ENCODE data around the gene SCFD2.
"Not testable (repeated sequence)": the region's sequence is repeated elsewhere in the genome, so short reads cannot be mapped to it uniquely, and the experiment has no call there.

SCFD2 gene

DNA sequence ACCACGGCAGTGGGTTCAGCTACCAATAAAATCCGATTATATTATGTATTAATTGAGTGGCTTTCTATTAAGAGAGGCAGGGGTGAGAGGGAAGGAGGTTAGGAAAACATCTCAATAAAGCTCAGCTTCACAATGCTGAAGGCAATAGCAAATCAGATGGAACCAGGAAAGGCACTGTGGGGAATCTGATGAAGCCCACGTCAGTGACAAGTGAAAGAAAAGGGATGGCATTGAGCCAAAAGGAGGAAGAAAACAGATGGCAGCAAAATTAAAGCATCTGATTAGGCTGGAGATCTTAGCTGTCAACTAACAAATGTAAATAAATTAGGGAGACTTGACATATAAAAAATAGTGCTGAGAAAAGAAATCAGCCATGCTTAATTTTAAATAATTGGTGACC is 322.8 kb downstream of the SCFD2 start:
- DNase-seq, result no peak

DNA sequence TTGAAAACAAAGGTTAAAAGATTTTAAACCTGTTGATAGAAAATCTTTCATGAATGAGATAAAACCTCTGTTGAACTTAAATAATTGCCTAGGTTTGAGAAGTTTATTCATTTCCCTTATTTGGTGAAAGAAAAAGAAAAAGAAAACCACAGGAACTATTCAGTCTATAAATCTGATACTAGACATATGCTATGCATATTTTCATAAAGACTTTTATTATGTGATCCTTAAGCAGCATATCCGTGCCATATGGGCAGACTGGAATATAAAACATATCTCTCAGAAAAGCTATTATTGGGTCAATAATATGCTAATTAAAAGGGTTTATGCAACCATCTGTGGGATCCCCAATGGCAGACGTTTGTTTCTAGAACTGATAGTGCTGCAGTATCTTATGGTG is 325.0 kb downstream of the SCFD2 start:
- no peak for DNase-seq

DNA sequence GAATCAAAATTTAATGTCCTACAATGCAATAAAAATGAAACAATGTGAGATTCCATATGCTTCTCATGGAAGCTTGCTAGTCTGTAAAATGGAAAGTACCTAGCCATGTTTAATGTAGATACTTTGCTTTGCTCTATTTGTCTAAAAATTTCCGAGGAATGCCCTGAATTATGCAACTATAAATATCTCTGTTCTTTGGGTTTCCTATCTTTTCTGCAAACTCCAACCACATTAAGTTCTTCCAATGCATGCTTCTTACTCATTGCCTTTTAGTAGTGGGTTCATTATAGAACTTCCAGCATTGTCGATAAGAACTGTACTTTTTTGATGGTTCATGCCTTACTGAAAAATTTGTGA is 325.4 kb downstream of the SCFD2 start:
- no peak for DNase-seq

DNA sequence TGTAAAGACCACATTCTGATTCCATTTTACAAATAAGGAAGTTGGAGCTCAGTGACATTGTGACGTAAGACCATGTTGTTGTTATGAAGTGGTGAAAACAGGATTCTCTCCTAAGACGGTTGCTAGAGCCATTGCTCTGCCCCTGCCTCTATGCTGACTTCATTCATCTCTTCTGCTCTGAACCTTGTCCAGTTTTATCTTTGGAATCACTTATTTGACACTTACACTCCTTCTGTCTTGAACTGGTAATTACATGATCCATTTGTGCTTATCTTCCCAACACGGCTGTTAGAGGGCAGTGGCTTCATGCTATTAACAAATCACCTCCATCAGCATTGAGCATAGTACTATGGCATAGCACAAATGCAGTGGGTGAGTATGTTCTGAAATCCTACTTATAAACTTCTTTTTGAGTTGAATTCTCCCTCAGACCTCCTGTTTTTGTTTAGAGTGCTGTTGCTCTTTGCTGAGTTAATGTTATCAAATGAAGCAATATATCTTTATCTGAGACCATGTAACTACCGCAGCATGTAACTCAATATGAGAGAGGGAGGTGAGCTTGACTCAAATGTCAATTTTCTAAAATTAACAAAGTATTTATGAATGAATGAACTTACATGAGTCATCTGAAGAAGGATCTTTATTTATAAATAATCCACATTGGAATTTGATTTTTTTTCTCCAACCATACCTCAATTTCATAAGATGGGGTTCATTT is 326.0 kb downstream of the SCFD2 start:
- DNase-seq, result no peak

DNA sequence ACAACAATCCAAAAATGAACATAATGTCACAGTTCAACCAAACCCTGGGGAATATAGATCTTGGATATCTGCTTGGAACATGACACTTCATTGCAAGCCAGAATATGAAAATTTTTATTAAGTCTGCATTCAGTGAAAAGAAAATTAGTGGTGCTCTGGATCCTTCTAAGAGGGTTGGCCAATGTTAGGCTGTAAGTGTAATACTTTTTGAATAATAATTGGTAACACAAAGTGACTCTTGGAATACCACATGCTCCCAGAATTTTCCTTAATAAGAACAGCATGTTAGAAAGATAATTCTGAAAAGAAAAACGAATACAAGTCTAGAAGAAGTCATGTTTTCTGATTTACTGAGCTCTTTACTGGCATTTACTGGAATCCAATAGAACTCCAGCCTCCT is 328.0 kb downstream of the SCFD2 start:
- DNase-seq, result no peak

DNA sequence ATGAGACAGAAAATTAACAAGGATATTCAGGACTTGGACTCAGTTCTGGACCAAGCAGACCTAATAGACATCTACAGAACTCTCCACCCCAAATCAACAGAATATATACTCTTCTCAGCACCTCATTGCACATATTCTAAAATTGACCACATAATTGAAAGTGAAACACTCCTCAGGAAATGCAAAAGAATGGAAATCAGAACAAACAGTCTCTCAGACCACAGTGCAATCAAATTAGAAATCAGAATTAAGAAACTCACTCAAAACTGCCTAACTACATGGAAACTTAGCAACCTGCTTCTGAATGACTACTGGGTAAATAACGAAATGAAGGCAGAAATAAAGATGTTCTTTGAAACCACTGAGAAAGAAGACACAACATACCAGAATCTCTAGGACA is 333.0 kb downstream of the SCFD2 start:
- not testable (repeated sequence) for DNase-seq

DNA sequence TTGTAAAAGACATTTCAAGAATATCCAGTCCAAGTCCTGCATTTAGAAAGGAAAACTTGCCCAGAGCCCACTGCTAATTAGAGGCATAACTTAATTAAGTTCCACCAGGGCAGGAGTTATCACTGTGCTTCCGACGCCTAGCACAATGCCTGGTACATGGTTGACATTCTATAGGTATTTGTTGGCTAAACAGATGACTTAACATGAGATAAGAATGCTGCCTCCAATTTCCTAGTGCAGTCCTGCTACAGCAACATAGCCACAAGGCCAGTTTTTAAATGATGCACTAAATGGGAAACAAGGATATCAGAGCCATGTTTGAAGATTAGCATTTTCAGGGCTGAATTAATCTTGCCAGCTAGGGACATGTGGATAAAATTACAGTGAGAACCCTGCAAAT is 339.6 kb downstream of the SCFD2 start:
- DNase-seq, result no peak

DNA sequence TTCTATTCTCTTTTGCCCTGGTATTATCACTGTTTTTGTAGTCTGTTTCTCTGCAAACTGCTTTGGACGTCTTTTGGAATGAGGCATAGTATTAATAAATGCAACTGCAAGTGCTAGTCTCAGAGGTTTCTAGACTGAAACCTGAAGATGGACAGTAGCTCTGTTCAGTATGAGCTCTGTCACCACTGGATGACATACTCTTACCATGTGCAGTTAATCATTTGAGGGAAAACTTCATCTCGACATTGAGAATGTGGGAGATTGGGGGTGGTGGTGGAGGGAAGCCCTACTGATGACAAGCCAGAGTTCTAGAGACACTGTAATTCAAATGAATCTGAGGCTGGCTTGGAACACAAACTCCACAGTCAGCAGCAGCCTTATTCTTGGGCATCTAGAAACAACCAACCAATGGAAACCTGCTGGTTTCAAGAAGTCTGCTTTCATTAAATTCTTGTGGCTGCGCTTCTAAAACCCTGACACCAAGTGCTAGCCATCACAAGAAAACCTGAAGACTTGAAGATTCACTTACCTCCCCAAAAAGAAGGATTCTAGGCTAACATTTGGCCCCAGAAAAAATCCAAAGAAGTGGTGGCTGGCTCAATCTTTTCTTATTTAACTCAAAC is 342.1 kb downstream of the SCFD2 start:
- no peak for DNase-seq

DNA sequence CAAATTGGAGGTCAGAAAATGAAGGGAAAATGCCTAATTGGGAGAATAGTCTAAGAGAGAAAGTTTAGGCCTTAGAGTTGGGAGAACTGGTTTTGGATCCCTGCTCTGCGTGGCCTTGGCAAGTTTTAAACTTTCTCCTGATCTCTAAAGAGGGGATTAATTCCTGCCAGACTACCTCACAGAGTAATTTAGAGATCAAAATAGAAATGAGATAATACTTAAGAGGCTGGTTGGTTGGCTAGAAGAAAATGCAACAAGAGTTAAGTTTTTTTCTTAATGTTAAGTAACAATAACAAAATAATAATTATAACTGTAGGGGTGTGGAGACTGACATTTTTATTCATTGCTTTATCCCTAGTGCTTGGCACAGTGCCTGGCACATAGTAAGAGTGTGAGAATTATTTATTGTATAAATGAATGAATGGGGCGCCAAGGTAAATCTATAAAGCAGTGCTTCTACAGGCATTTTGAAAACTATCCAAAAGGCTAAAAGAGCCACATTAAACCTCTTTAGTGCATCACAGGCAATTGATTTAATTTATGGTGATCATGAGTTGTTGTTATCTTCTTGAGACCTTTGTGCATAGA is 343.3 kb downstream of the SCFD2 start:
- no peak for DNase-seq

DNA sequence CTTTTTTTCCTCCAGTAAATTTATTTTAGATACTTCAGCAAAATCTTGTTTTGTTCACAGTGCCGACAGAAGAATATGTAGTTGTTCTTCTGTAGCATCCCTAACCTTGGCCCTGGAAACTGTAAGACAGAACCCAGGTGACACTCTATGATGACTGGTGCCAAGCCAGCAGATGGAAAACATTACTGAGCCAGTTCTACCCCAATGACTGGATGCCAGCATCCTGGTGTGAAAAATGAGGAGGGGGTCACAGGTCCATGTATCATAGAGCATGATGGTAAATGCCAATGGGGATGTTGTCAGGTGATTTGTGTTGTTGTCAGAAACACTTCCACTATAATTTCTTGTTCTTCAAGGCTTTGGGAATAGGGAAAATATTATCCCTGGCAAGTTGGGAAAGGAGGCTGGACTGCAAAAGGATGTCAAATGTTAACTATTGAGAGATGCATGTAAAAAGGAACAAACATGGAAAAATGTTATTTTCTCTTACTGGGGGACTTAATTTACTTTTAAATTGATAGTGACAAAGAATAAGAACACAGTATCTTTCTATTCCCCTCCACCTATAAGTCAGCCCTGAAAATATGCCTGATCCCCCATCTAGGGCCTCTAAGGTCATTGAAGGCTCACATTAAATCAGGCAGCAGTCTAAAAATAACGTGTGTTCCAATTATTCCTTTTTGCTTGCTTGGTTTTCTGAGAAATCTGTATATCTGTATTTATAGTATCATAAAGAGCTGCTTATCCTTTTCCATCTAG is 343.9 kb downstream of the SCFD2 start:
- DNase-seq, result no peak

DNA sequence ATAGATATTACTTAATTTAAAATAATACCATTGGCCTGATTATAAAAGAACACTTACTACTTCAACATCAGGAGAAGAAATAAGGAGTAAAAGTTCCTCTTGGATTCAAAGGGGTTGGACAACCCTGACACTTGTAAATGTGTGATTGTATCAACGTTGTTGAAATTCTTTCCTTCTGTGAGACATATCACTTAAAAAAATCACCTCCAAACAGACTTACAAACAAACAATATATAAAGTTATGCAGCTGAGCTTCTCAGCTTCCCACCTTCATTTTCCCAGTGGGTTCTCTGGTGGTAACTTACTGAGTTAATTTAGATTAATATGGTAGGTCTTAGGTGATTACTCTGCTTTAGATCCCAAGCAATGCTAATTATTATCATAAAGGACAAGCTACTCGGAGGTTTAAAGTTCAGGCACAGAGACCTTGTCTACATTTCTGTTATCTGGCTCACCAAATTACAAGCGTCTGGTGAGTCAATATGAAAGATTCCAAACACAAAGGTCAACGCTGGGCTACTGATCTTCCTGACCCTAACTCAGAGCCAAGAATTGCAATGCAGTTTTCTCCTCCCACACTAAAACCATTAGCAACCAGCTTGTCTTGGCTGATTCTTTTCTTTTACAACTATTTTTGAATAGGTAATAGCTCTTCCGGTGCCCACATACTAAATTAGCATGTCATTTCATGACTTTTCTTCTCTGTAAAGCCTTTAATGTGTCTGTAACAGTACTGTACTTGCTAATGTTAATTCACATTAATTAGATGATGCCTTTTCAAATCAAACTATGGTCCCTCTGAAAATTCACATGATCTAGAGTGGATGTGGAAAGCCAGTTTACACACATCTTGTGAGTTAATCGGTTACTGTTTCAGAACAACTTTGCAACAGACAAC is 346.1 kb downstream of the SCFD2 start:
- no peak for DNase-seq

DNA sequence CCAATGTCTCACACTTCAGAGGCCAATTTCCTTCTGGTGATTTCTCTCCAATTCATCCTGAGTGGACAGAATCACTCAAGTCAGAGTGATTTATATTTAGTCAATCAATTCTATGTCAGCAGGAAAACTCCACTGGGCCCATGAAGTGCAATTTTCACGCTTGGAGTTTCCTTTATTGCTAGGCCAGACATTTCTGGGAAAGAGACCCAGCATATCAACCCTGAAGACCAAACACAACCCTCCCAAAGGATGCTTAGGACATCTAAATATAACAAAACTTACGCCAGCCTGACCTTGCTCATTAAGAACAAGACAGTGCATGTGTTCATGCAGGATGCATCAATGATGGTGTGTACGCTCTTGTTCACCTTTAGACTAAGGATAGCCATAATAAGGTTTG is 347.4 kb downstream of the SCFD2 start:
- DNase-seq, result no peak

DNA sequence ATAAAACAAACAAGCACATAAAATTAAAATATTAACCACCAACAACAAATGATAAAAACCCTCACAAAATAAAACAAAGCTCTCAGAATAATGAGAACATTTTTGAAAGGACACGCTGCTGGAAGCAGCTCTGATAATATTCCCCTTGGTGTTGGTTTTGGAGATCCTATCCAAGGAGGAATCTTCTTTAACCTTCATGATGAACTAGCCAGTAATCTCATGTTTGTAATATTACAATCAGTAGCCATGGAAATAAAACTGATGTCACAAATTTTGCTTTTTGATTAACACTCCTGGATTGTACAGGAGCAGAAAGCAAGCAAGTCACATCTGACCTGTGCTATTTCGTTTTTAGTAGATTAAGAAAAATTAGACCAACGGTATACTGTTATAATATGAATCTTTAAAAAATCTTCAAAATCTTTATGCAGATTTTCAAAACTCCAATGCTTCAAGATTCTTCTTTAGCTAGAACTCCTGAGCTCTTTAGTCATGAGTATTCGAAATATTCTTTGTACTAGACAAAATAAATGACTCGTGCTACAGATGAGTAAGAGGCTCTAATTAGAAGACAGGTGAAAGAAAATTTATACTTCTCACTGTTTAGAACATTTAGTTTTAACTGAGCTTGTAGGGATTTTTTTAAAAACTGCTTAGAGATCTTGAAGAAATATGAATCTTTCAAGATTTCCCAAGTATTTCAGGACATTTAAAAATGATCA is 349.6 kb downstream of the SCFD2 start:
- DNase-seq, result no peak

DNA sequence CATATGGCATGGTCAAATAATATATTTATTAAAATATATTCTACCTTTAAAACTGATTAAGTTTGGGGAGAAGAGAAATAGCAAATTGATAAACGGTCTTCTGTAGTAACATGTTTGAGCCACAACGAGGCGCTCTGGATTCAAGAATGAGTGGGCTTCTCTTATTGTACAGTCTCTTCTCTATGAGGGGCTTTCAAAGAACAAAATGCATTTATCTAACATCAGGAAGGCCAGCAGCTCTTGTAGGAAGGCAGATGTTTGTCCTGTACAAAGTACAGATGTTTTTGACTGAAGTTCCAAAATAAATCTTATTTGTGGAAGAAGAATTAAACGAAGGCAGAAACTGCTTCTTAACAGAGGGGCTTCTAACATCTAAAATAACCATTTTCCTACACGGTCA is 350.2 kb downstream of the SCFD2 start:
- DNase-seq, result no peak

DNA sequence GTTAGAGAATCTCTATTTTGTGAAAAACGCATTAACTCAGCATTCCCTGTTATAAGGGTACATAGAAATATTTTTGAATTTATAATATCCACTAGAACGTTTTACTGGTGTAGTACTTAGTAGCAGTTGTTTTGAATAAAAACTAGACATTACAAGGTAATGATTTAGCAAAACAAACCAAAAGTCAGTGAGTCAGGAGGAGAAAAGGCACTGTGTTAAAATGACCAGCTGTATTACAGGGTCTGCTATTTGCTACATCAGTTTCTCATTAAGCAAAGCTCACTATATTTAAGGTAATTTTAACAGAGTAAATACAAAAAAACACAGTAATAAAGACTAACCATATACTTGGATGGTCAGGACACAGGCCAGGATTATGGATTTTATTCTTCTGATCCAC is 351.0 kb downstream of the SCFD2 start:
- DNase-seq, result no peak

DNA sequence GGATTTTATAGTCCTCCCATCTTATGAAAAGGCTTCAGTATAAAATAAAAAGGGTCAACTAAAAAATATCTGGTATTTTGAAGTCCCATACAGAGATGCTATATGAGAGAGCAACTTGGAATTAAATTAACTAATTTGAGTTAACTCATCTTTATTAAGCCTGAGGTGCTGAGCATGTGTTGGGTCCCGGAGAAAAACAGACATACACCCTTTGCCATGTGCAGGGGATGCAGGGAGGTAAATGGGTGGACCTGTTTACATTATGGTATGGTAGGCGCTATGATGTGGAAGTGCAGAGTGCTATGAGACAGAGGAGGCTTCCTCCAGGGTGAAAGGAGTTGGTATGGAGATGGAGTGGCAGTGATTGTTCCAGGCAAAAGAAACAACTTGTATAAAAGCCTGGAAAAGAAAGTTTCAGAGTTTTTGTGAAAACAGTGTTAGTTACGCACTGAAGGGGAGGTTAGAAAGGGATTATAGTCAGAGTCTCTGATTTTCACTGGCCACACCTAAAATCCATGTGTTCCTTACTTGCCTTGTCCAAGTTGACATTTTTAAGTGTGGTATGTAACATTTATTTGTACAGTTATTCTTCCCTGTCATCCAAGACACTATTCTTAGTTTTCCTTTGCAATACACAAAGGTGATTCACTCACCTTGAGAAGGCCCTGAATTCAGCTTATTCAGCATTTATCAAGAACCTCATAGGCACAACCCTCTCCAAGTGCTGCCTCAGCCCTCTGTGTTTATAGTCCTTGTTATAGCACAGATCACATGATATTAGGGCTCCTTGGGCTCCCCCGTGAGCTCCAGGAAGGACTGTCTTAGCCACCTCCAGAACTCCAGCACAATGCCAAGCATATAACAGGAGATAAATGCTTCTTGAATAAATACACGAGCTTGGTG is 351.7 kb downstream of the SCFD2 start:
- DNase-seq, result no peak

DNA sequence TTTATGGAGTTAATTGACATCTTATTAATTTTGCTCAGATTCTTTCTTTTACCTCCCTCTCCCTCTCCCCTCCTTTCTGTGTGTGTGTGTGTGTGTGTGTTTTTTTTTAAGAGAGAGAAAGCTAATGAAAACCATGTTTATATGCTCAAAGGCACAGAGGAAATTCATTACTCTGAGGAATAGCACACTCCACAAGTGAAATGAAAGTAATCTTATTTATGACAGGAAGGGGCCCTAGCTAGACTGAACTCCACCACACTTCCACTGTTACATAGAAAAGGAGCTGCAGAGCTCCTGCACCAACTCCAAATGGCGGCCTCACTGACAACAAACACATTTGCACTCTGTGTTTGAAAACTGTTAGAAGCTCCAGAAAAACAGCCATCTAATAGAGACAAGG is 353.1 kb downstream of the SCFD2 start:
- DNase-seq, result no peak

DNA sequence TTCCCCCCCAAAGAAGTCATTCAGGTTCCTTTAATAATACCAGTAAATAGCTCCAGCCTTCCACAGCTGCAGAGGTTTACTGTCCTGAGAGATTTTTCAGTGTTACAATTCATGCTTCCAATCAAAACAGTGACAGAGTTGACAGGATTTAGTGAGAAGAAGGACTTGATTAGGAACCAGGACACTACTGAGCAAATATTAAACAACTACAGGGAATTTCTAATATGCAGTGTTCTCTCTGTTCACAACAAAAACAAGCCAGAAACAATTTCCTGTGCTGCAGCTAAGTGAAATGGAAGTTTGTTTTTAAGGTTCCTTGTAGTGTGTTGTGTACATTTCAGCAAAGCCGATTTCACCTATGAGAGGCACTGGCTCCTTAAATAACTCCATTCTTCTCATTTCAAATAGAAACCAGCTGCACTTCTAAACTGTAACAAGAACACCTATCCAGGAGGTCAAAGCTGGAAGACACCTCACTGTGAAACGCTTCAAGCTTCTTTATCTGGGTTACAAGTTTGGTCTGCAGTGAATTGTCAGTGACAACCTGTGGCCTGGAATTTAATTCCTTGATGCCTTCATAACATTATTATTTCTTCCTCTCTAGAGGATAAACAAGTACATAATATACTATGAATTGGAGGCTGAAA is 354.5 kb downstream of the SCFD2 start:
- no peak for DNase-seq

DNA sequence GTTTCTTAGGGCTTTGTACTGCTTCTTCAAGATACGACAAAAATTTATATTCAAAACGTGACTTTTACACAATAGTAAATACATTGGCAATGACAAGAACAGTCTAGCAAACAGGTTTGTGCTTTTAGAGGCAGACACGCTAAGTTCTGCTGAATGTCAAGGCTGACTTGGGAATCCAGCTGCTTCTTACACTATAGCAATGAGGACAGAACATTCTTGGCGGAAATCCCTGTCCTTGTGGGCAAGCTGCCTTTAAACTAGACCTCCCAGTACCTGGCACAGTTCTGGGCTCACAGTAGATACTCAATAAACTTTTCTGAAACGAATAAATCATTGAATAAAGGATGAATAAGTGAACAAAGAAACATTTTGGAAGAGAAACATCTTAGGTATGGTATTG is 355.5 kb downstream of the SCFD2 start:
- no peak for DNase-seq

DNA sequence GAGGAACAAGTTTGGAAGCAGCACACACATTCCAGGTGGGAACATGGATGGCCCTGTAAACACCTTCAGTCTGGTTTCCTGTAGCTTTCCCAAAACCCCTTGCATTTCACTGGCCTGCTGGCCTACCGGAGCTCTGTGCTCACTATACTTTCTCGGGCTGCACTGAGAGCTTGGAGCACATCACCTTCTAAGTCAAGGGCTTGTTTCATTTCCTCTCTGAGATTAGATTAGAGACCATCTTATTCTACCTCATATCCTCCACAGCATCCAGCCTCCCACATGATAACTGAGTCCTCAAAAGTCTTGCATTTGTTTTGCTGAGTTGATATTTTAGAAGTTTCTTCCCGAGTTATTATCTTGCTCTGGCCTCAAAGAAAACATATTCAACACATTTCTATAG is 356.0 kb downstream of the SCFD2 start:
- DNase-seq, result no peak

DNA sequence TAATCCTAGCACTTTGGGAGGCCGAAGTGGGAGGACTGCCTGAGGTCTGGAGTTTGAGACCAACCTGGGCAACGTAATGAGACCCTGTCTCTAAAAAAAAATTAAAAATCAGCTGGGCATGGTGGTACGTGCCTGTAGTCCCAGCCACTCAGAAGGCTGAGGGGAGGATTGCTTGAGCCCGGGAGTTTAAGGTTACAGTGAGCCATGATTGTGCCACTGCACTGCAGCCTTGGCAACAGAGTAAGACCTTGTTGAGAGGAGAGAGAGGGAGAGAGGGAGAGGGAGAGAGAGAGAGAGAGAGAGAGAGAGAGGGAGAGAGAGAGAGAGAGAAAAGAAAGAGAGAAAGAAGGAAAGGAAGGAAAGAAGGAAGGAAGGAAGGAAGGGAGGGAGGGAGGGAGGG is 358.8 kb downstream of the SCFD2 start:
- no peak for DNase-seq

Data from stimulated activated CD4-positive, alpha-beta T cell treated with anti-CD3 and anti-CD28 coated beads, Interleukin-1b, Interleukin-23, amount 100 ng/mL, for 48 hours (primary cell).